SIG-M5 treated with dmso at 0.1 percent for 504 hours (cell line): ENCODE data around the gene RFX2.
"Not testable (repeated sequence)": the region's sequence is repeated elsewhere in the genome, so short reads cannot be mapped to it uniquely, and the experiment has no call there.

Experiments
- DNase-seq: peaks from one replicate; lab custom pipeline; 2025; ENCODE audit not compliant: unreplicated experiment; lab: John Stamatoyannopoulos, UW

RFX2 gene

DNA sequence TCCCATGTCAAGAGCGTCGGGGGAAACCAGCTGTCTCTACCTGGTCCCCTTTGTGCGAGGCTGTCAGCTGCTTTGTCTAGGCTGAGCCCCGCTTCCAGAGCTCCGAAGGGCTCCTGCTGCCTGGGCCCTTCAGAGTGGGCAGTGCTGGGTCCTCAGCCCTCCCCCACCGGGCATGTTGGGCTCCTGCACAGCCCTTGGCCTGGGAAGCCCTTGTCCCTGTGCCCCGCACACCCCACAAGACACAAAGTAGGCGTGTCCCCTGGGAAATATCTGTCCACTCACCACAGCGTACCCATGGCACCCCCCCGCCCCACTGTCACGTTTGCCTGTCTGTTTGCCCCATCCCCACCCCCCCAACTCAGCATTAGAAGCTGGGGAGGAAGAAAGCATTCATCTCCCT lies 92.7 kb downstream of the RFX2 start:
- no peak for DNase-seq

DNA sequence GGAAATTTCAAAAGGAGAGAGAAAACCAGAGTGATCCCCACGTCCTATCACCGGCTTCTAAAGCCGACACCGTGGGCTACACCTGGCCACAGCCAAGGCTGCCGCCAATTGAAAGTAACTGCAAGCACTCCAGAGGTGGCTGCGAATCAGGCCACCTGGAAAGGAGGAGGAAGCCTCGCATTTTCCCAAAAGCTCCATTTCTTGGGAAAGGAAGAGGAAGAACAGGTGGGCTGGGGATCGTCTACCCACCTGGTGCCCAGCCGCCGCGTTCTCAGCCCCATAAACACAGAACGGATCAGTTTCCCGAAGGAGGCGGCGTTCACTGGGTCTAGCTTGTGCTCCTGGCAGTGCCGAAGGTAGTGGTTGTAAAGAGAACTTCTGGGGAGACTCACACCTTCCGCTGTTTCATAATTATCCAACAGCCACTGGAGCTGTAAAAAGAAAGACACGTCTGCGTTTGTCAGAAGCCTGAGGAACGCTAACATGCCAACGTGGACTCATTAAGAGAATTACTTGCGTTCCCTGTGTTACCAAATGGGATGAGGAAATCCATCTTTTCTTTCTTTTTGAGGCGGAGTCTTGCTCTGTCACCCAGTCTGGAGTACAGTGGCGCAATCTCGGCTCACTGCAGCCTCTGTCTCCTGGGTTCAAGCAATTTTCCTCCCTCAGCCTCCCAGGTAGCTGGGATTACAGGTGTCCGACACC lies 94.3 kb downstream of the RFX2 start:
- DNase-seq, result no peak

DNA sequence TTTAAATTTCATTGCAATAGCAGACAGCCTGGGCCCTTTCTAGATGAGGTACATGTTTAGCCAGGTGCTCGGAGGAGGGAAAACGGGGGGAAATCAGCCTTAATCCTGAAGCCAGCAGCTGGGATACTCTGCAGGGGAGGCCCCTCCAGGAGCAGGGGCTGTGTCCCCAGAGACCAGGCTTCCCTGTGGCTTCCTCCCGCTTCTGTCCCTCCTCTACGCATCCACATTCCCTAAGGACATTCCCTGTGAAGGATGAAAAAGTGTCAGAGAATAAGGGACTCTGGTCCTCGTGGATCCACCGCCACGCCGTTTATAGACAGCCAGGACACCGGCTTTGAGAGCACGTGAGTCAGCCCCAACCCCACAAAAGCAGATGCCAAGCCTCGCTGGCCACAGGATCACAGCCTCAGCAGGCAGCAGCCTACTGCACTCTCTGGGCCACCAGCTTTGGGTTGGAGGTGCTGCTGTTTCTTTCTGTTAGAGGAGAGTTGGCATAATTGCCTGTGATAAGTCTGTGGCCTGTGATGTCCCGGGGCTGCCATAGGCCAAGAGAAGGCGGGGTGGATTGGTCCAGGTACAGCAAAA lies 95.7 kb downstream of the RFX2 start:
- DNase-seq, result no peak

DNA sequence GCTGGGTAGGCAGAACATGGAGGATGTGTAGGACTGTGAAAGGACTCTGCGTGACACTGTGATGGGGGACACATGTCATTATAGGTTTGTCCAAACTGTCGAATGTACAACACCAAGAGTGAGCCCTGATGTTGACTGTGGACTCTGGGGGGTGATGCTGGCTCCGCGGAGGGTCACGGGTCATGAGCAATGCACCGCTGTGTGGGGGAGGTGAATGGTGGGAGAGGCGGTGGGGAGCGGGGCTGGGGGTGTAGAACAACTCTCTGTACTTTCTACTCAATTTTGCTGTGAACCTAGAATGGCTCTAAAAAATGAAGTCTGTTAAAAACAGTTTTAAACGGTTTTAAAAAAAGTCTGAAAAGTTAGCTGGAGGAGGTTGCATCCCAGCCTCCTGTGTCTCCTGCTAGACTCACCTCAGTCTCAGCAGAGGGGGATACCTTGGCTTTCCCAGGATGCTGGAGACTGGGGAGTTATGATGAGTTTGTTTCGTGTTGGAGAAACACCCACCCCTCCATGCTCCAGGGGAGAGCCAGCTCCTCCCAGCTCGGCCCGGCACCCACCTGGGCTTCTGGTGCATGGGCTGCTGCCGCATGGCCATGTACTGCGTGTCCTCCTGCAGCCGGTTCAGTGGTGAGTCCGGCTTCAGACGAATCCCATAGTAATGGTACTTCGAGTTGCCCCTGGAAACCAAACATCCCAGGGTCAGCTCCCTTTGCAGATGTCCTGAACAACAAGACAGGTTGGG lies 97.7 kb downstream of the RFX2 start:
- DNase-seq, result no peak

DNA sequence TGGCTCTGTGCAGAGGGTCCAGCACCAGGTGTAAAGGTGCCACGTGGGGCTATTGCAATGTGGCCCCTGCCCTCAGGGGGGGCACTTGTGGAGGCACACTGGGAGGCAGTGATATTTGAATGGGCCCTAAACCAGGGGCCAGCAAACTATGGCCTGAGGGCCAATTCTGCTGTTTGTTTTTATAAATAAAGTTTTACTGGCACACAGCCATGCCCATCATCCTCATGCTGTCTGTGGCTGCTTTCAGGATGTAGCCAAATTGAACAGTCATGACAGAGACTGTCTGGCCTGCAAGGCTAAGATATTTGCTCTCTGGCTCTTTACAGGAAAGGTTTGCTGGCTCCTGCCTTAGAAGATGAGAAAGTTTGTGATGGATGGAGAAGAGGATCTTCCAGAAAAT lies 98.5 kb downstream of the RFX2 start:
- no peak for DNase-seq

DNA sequence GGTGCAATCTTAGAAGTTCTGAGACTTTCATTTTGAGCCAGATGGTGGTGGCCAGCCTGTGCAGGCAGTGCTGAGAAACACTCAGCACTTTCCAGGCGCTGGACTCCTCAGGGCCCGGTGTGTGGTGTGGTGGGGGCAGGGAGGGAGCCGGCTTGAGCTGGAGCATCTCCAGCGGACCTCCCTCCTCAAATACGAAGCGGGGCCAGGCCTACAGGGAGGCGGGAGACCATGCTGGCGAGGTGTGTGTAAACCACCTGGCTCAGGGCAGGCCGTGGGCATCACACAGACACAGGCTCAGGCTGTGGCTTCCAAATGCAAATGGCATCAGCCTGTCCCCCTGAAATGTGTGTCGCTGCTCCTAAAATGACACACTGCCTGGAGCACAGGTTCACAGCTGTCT lies 99.1 kb downstream of the RFX2 start:
- no peak for DNase-seq

DNA sequence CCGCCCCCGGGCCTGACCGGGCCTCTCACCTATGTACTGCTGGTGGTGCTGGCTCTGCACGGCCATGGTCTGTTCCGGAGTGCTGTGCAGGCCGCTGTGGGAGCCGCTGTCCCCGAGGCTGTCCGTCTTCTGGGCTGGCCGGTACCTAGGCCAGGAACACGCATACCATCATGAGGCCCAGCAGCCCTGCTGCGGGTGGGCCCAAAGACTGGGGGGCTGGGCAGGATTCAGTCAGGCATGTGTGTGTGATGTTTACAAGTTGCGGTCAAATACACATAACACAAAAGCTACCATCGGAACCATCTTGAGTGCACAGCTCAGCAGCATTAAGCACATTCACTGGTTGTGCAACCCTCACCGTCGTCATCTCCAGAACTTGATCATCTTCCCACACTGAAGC lies 100.2 kb downstream of the RFX2 start:
- no peak for DNase-seq

DNA sequence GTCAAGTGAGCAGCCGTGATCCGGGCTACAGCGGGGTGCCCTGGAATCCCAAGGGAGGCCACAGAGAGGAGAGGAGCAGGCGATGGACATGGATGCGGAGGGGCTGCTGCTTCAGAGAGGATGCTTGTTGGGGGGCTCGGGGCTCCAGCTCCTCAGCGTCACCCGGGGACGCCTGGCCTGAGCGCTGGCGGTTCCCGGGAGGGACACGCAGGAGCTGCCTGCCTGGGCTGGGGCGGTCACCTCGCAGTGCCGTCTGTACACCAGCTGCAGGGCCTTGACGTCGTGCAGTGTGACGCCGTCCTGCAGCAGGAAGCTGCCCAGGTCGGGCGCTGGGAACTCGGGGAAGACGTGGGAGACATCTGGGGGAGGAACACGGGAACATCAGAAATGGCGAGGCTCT lies 102.4 kb downstream of the RFX2 start:
- no peak for DNase-seq

DNA sequence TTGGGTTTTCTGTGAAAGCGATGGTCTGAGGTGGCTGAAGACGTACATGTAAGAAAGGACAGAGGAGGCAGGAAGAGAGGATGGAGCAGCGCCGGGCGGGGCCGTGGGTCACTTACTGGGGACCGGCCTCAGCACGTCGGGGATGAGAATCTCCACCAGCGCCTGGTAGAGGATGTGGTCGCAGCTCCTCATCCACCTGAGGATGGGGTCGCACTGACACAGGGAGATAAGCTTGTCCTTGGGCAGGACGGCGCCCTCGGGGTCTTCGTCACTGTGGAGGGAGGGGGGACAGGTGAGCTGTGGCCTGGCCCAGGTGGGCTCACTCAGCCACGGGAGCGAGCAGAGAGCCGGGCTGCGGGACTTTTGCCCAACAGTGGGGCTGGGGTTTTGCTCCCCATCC lies 103.4 kb downstream of the RFX2 start:
- no peak for DNase-seq

DNA sequence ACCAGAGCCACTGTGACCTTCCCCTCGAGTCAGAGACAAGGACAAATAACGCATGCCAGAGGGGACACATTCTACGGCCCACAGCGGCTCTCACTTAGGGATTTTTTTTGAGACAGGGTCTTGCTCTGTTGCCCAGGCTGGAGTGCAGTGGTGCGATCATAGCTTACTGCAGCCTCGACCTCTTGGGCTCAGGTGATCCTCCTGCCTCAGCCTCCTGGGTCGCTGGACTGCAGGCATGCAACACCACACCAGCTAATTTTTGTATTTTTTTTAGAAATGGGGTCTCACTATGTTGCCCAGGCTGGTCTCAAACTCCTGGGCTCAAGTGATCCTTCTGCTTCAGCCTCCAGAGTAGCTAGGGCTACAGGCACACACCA lies 104.2 kb downstream of the RFX2 start:
- not testable (repeated sequence) for DNase-seq

DNA sequence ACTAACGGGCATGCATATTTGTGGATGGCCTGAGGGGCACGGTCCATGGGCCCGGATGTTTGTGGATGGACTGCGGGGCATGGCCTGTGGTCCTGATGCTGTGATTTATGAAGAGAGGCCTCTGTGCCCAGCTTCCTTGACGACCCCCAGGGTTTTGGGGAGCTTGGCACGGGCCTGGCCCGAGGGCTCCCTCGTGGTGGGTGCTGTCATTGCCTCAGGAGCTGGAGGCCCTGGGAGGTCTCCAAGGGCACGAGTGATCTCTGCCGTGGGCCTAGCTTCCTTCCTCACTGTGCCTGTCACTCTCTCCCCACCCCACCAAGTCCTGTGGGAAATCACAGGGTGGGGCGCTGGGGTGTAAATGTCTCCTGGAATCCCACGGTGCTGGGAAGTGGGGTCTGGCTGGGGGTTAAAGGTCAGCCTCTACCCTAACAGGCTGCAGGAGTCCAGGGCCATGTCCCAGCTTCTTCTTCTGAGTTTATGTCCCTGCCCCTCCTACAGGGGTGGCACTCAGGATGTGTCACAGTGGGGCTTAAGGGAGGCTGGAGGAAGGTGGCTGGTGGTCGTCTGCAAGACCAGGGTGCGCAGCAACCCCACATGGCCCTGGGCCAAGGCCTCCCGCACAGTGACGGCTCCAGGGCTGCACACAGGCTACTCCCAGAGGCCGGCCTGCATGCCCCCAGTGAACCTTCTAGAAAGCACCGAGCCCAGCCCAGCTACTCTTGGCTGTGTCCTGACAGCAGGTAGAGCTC lies 104.8 kb downstream of the RFX2 start:
- DNase-seq, result no peak

DNA sequence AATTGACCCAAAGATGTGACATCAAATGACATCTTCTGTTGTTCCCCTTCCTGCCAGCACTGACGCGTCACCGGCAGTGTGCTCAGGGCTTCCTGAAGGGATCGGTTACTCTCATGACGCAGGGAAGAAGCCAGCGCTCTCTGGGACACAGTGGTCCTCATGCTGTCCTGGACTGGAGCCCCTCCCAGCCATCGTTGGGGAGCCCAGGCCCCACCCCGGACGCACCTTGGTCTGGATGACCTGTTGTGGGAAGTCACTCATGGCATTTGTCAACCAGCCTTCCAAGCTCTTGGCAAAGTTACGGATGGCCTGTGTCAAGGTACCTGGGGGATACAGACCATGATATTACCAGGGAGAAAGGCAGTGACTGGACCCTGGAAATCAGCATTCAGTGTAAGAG lies 106.3 kb downstream of the RFX2 start:
- DNase-seq, result no peak

DNA sequence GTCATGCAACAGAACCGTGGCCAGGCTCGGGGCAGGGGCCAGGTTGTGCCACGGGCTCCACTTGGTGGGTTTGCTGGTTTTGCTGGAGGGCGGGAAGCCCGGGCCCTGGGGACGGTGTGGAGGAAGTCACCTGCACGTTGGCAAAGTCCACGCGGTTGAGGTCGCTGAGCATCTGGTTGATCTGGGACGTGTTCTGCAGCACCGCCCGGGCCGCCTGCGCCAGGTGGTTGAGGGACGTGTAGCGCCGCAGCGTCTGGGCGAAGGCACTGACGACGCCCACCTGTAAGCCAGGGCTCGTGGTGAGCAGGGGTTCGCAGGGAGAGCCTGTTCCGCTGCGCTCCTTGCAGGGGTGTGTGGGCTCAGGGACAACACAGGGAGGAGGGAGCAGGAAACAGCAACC lies 107.7 kb downstream of the RFX2 start:
- no peak for DNase-seq

DNA sequence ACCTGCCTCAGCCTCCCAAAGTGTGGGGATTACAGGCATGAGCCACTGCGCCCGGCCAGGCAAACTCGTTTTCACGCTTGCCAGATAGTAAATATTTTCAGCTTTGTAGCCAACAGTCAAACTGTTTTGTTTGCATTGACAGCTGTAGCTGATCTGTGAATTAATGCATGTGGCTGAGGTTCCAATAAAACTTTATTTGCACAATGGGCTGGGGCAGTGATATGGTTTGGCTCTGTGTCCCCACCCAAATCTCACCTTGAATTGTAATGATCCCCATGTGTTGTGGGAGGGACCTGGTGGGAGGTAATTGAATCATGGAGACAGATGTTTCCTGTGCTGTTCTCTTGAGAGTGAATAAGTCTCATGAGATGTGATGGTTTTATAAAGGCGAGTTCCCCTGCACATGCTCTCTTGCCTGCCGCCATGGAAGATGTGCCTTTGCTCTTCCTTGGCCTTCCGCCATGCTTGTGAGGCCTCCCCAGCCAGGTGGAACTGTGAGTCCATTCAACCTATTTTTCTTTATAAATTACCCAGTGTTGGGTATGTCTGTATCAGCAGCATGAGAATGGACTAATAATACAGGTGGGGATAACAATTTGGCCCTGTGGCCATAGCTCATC lies 110.0 kb downstream of the RFX2 start:
- no peak for DNase-seq

DNA sequence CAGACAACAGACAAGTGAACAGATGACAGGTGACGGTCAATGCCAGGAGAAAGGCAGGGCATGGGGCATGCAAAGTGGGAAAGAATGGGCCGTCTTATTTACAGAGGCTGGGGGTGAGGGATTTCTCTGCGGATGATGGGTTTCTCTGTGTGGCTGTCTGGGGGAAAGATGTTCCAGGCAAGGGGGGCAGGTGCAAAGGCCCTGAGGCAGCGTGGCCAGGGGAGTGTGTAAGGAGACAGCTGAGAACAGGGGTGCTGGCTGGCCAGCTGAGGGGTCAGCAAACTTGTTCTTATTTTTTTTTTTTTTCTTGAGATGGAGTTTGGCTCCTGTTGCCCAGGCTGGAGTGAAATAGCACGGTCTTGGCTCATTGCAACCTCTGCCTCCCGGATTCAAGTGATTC lies 110.6 kb downstream of the RFX2 start:
- no peak for DNase-seq

DNA sequence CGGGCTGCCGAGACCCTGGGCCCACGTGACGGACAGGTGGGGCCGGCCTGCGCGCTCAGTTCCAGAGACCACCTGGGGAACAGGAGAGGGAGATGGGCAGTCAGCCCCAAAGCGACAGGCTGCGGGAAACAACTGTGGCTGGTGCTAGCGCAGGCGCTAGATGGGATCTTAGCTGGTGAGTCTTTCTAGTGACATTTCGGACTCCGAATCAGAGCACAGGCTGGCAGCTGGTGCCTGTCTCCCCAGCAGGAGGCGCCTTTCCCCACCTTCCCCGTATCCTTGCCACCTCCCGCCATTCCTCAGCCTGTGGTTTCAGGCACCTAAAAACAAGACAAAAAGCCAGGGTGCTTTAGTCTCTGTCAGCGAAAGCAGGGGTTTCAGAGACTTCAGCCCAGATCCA lies 112.9 kb downstream of the RFX2 start:
- no peak for DNase-seq

DNA sequence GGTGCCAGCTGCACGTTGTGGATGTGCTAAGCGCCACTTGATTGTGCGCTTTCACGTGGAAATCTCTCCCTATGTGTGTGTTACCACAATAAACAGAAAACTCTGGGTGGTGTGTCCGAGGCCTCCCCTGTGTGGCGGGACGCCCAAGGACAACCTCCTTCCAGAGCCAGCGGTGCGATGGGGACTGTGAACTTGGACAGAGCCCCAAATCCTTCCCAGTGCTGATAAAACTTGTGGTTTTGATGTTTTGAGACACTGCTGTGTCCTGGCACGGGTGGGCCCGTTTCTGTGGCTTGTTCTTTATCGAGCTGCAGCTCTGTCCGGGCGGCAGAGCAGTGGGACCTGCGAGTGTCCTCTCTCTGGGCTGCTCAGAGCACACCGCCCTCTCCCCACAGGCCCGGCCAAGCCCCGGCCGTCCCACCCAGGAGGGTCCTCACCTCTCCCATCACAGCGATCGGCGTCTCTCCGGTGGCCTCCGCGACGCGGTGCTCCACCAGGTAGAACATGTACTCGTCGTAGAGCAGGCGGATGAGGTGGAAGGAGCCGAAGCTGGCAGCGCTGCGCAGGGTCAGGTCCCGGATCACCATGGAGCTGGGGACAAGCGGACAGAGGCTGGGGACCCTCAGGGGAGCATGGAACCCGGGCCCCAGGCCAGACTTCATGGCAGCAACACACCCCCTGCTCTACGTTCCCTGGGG lies 113.5 kb downstream of the RFX2 start:
- DNase-seq, result no peak

DNA sequence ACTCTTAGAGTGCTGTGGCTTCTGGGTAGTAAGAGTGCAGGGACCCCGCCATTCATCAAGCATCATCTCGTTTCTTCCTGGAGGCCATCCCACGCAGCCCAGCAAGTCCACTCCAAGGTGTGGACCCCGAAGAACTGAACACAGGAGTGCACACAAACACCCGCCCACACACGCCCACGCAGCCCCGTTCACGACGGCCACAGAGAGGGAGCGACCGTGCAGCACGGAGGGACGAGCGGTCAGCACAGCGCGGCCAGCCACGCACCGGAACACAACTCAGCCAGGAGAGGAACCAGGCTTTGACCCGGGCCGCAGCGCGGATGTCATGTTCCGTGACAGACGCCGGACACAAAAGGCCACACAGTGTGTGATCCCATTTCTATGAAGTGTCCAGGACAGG lies 114.2 kb downstream of the RFX2 start:
- DNase-seq, result no peak

DNA sequence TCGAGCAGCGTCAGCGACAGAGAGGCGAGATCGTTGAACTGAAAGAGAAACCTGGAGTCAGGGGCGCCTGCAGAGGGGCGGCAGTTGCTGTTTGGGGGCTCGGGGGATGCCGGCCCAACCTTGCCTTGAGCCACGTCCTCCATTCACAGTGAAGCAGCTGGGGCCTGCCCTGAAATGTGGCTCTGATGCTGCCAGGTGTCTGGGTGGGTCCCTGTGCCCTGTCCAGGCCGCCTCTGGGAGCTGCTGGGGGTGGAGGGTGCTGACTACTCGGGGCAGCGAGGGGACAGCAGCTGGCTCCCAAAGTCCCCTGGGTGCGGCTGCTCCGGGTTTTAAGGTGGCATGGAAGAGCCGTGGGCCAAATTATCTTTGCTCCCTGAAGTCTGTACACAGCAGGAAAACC lies 114.7 kb downstream of the RFX2 start:
- no peak for DNase-seq

DNA sequence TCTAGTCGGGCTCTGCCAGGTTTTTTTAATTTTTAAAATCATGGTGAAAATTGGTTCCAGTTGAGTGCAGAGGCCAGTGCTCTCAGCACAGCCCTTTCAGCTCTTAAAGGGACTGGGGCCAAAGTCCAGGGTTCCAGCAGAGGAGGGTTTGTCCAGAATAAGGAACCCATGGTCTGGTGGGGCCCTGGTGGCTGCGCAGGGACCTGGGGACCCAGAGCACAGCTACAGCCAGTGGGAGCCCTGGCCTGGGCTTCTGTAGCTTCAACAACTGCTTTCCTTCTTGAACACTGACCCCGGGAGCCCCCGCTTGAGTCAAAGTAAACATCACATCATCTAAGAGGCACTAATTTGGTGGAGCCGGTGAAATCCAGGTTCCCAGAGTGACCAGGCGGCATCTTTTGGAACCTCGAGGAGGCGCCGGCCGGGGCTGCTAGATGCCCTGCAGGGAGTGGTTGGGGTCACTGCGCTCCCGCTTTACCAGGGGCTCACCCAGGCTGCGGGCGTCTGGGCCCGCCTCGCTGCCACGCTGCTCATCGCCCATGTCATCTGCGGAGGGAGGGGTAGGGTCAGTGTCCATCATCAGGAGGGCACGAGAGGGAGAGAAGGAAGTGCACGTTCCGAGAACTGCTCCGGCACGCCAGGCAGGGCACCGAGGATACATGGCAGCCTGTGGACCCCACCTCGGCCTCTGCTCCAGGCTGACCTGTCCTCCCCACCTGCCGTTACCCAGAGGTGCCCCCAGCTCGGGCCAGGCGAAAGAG lies 115.7 kb downstream of the RFX2 start:
- DNase-seq, result no peak
